Esophagus squamous epithelium (tissue), 5 donors: Measurements from ENCODE around the gene SLC19A1. TPM values are rescaled to one million over a fixed set of nuclear protein-coding genes. Genes with fewer than 3 reads are reported as not detected.

ENCODE experiments used
- DNase-seq: peaks from one replicate; lab custom pipeline; 2025; lab: John Stamatoyannopoulos, UW
- H3K27ac ChIP-seq, 4 donors: fragments of 200-600 bp; sonication (generic); one replicate each; pipeline ENCODE4 v1.5.1; 2016 to 2019; ENCODE audit warnings: mild to moderate bottlenecking in 1 of 4
- H3K27me3 ChIP-seq, 4 donors: fragments of 200-600 bp; sonication (generic); 1 replicate in 3 of 4; 2 replicates in 1 of 4; pipeline versions ENCODE4 v1.5.1 to v1.6.0; 2017 to 2021; ENCODE audit warnings: antibody characterized with exemption in 1 of 4
- H3K36me3 ChIP-seq, 3 donors: fragments of 200-600 bp; sonication (generic); one replicate each; pipeline ENCODE4 v1.5.1; 2016 to 2019
- H3K4me1 ChIP-seq, 3 donors: fragments of 200-600 bp; sonication (generic); one replicate each; pipeline ENCODE4 v1.5.1; 2017 to 2019
- H3K4me3 ChIP-seq, 4 donors: fragments of 200-600 bp; sonication (generic); 1 replicate in 3 of 4; 2 replicates in 1 of 4; pipeline ENCODE4 v1.5.1; 2016 to 2019; ENCODE audit warnings: mild to moderate bottlenecking in 2 of 4, moderate library complexity in 1 of 4
- H3K9me3 ChIP-seq, 3 donors: fragments of 200-600 bp; sonication (generic); one replicate each; pipeline ENCODE4 v1.5.1; 2016 to 2019
- POLR2A ChIP-seq, 4 donors: fragments of 450-650 bp; IDR thresholded peaks; one replicate each; pipeline ENCODE4 v1.6.1; 2017; ENCODE audit warnings: antibody characterized with exemption in 4 of 4, mild to moderate bottlenecking in 4 of 4, moderate library complexity in 3 of 4
- WGBS, 2 donors: methylation state at CpG; one replicate each; pipeline ENCODE4 v1.1.5; 2018; 5-methylcytosine and 5-hydroxymethylcytosine counted together
- intact Hi-C: fragments of 100-400 bp; cut with DNase I; formaldehyde crosslinking; loops from one replicate; pipeline ENCODE4 v1.15.0; 2022
- total RNA-seq, 4 donors: library from RNA; depleted of rRNA; stranded (reverse); fragments of >200 nt; gene quantifications; one replicate each; pipeline ENCODE4 v1.1.0, GENCODE V29; 2016
- TF ChIP-seq, protein P1 (sequence below), 6 experiments: fragments of 450-650 bp in 4 of 6; fragments of 200-600 bp in 2 of 6; sonication (generic) in 2 of 6; IDR thresholded peaks; one replicate each; pipeline ENCODE4 v1.5.1; 2016 to 2019; ENCODE audit warnings: antibody characterized with exemption in 6 of 6, mild to moderate bottlenecking in 4 of 6, moderate library complexity in 4 of 6
- donor health status: DM: yes; HTN: yes; CAD: no.

SLC19A1 gene
- 1 to 10 TPM; 1.6 to 4.6 (median 2.9) TPM for total RNA-seq

GRCh38 chr21:45542242-45542666, at the start of gene SLC19A1:
TSS of gene SLC19A1 (minus strand) at chr21:45542440. CDS start at chr21:45537959, 4,481 bp downstream.
- DNase-seq, result no peak
- peak within 1 kb of the TSS; percentile 53 to 81 (median 74) for H3K27ac ChIP-seq
- WGBS, 2 donors, result no CpG with 5 or more reads among the region's 59 CpGs
- intact Hi-C loops, result no loop called here
- no peaks in the 10 kb centered on the region for H3K27me3 ChIP-seq
- H3K4me1 ChIP-seq, result peaks cover 11 to 25% (median 24%) of the 10 kb centered on the region in 3 donors
- no peaks in the 10 kb centered on the region for H3K9me3 ChIP-seq
- peak within 1 kb of the TSS; percentile 50 to 86 (median 68) for H3K4me3 ChIP-seq
- TF ChIP-seq, protein P1, sequence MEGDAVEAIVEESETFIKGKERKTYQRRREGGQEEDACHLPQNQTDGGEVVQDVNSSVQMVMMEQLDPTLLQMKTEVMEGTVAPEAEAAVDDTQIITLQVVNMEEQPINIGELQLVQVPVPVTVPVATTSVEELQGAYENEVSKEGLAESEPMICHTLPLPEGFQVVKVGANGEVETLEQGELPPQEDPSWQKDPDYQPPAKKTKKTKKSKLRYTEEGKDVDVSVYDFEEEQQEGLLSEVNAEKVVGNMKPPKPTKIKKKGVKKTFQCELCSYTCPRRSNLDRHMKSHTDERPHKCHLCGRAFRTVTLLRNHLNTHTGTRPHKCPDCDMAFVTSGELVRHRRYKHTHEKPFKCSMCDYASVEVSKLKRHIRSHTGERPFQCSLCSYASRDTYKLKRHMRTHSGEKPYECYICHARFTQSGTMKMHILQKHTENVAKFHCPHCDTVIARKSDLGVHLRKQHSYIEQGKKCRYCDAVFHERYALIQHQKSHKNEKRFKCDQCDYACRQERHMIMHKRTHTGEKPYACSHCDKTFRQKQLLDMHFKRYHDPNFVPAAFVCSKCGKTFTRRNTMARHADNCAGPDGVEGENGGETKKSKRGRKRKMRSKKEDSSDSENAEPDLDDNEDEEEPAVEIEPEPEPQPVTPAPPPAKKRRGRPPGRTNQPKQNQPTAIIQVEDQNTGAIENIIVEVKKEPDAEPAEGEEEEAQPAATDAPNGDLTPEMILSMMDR (IDR thresholded peaks at IDR 0.05), result peak in 5 of 6 experiments; percentile 18 to 69 (median 65)
- peak in 1 of 4 donors; percentile 34 for TF ChIP-seq POLR2A (IDR thresholded peaks at IDR 0.05)
- no peaks in the 10 kb centered on the region for H3K36me3 ChIP-seq

GRCh38 chr21:45591619-45592207, 49.5 kb upstream of the SLC19A1 start:
- no peak for DNase-seq

DNA sequence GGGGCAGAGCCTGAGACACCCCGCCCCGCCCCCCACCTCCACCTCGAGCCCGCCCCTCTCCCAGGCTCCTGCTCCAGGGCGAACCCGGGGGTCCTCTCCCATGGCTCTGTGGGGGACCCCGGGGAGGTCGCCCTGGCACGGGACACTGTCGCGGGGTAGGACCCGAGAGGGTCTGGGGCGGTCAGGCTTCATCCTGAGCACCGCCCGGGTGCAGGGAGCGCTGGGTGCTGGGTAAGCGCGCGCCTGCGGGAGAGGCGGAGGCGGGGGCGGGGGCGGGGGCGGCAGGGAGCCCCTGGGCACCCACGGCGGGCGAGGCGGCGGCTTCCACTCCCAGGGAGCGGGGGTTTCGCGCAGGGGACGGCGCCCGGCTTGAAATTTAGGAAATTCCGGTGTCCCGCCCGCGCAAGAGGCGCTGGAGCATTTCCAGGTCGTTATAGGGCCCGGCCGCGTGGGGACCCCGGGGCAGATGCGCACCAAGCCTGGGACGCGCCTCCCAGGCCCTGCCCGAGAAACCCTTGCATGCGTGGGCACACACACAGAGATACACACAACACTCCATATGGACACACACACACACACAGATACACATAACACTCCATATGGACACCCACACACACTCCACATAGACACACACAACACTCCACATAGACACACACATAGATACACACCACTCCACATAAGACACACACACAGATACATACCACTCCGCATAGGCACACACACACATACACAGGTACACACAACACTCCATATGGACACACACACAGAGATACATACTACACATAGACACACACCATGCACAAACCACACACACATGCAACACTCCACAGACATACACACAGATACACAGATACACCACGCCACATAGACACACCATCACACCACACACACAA, 48.7 kb upstream of the SLC19A1 start:
- intact Hi-C loops, result no loop called here
- no peaks in the 10 kb centered on the region for H3K36me3 ChIP-seq
- peaks cover 0 to 16% (median 8%) of the 10 kb centered on the region in 3 donors for H3K9me3 ChIP-seq
- peaks cover 0 to 22% (median 7%) of the 10 kb centered on the region in 3 donors for H3K4me1 ChIP-seq
- H3K27me3 ChIP-seq, result peaks cover 0 to 71% (median 9%) of the 10 kb centered on the region in 4 donors
- WGBS, 2 donors, result 19 to 93% methylated on average over 2 to 10 of the region's 53 CpGs
- TF ChIP-seq, protein P1 (IDR thresholded peaks at IDR 0.05), result no peak
- TF ChIP-seq POLR2A (IDR thresholded peaks at IDR 0.05), result no peak
- no peak for DNase-seq
- peak overlapping the region; percentile 18 to 66 (median 38) for H3K4me3 ChIP-seq
- peak overlapping the region in 1 of 4 donors; percentile 34 for H3K27ac ChIP-seq

More at GRCh38 chr21:45591619-45592207, 49.5 kb upstream of the SLC19A1 start:
- Histone ChIP-seq H3K4me3 (no peak overlapping the region), H3K9me3 (peaks cover 0 to 9% (median under 1%) of the 10 kb centered on the region in 3 donors), H3K4me1 (peaks cover 0 to 22% (median 7%) of the 10 kb centered on the region in 3 donors), H3K27ac (no peak overlapping the region), H3K27me3 (peaks cover 0 to 71% (median 10%) of the 10 kb centered on the region in 4 donors), H3K36me3 (no peaks in the 10 kb centered on the region)
- intact Hi-C loops, result no loop called here
- TF ChIP-seq, protein P1 (IDR thresholded peaks at IDR 0.05), result no peak
- TF ChIP-seq POLR2A (IDR thresholded peaks at IDR 0.05), result no peak
- WGBS, 2 donors, result 83 to 84% methylated on average over 7 to 9 of the region's 9 CpGs

GRCh38 chr21:45590246-45590725, 48.0 kb upstream of the SLC19A1 start:
- H3K4me3 ChIP-seq, result peak overlapping the region; percentile 24 to 66 (median 38)
- intact Hi-C loops, result no loop called here
- H3K27me3 ChIP-seq, result peaks cover 0 to 68% (median 8%) of the 10 kb centered on the region in 4 donors
- no peak for DNase-seq
- peaks cover 0 to 22% (median 7%) of the 10 kb centered on the region in 3 donors for H3K4me1 ChIP-seq
- H3K27ac ChIP-seq, result peak overlapping the region in 1 of 4 donors; percentile 25
- WGBS, 2 donors, result 0% methylated on average over 1 to 2 of the region's 46 CpGs
- TF ChIP-seq POLR2A (IDR thresholded peaks at IDR 0.05), result no peak
- TF ChIP-seq, protein P1 (IDR thresholded peaks at IDR 0.05), result no peak
- no peaks in the 10 kb centered on the region for H3K36me3 ChIP-seq
- H3K9me3 ChIP-seq, result peaks cover 0 to 23% (median 11%) of the 10 kb centered on the region in 3 donors
